ENCODE measurements around the gene TEX9.

DNA sequence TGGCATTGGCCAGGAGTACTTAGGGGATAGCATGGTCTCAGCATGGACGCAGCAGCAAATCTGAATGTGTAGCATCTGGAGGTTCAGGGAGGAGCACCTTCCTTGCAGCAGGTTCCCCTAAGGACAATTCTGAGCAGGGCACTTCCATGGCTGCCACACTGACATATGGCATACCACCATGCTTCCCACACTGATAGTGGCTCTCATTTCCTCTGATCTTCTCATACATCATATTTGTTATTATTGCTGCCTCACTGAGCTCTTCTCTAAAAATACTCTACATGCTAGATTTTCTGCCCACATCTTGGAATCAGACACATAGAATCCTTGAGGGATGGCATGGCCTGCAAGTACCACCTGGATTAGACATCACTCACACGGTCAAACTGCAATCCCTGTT lies 107.1 kb downstream of the TEX9 start:
- TF ChIP-seq, protein P1, sequence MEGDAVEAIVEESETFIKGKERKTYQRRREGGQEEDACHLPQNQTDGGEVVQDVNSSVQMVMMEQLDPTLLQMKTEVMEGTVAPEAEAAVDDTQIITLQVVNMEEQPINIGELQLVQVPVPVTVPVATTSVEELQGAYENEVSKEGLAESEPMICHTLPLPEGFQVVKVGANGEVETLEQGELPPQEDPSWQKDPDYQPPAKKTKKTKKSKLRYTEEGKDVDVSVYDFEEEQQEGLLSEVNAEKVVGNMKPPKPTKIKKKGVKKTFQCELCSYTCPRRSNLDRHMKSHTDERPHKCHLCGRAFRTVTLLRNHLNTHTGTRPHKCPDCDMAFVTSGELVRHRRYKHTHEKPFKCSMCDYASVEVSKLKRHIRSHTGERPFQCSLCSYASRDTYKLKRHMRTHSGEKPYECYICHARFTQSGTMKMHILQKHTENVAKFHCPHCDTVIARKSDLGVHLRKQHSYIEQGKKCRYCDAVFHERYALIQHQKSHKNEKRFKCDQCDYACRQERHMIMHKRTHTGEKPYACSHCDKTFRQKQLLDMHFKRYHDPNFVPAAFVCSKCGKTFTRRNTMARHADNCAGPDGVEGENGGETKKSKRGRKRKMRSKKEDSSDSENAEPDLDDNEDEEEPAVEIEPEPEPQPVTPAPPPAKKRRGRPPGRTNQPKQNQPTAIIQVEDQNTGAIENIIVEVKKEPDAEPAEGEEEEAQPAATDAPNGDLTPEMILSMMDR (IDR thresholded peaks at IDR 0.05; ENCODE audit: low read depth, low read length) = no peak
- TF ChIP-seq EZH2phosphoT487 (IDR thresholded peaks at IDR 0.05; ENCODE audit: low read depth) = no peak
